ENCODE measurements around the gene ING3. TPM values are rescaled to one million over a fixed set of nuclear protein-coding genes. Genes with fewer than 3 reads are reported as not detected.

Gene ING3
- total and polyA plus RNA-seq, 2 of the 8 experiments (the other 6 are each of a cell fraction or from before 2014, with no cell fraction given) = 6.0 to 17.7 TPM

GRCh38 chr7:120951826-120952225, 1.2 kb downstream of the ING3 start (continued):
- TF ChIP-seq CHD7 (IDR thresholded peaks at IDR 0.05; ENCODE audit: insufficient replicate concordance, low read length) = no peak
- TF ChIP-seq ATF2 (IDR thresholded peaks at IDR 0.05; ENCODE audit: low read length) = no peak
